GM12865 (cell line): Measurements from ENCODE around the gene PCDHA5.
"Not testable (repeated sequence)": the region's sequence is repeated elsewhere in the genome, so short reads cannot be mapped to it uniquely, and the experiment has no call there.

Experiments used
- DNase-seq: peaks from one replicate; pipeline ENCODE4 v3.0.0; 2010; ENCODE audit warnings: low read depth
- H3K4me3 ChIP-seq: 2 replicates; pipeline ENCODE4 v1.5.1; 2011; ENCODE audit warnings: mild to moderate bottlenecking, low read depth, low read length, control low read depth
- TF ChIP-seq, protein P1 (sequence below): IDR thresholded peaks from 2 replicates; pipeline ENCODE4 v1.5.1; 2011; ENCODE audit warnings: low read length, control low read depth, low read depth, inconsistent platforms; ENCODE audit not compliant: insufficient read depth; ENCODE audit errors: missing control alignments

The PCDHA5 gene

DNA sequence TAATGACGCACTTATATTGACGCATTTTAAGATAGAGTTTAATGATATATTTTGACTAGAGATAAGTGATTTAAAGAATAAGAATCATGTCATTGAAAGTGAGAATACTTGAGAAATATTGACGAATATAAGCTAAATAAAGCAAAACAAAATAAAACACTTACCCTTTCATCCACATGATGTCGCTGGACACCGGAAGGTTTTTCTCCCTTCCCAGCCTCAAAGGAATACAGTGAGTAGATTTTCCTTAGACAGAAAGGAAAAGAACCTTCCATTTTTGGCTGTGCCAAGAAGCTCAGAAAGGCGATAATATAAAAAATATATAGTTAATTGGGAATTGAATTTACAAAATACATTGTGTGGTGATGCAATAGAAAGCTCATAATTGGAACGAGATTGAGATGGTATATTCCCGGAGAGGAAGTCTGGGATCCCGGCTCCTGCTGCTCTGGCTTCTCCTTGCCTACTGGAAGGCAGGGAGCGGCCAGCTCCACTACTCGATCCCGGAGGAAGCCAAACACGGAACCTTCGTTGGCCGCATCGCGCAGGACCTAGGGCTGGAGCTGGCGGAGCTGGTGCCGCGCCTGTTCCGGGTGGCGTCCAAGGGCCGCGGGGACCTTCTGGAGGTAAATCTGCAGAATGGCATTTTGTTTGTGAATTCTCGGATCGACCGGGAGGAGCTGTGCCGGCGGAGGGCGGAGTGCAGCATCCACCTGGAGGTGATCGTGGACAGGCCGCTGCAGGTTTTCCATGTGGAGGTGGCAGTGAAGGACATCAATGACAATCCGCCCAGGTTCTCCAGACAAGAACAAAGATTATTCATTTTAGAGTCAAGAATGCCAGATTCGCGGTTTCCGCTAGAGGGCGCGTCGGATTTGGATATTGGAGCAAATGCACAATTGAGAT lies at the start of gene PCDHA5:
Gene PCDHA5 (plus strand): TSS at position 239 of the 906 bp plus-strand sequence.
- peak; percentile 10 for DNase-seq
- H3K4me3 ChIP-seq, result no peak within 1 kb of the TSS
- TF ChIP-seq, protein P1, sequence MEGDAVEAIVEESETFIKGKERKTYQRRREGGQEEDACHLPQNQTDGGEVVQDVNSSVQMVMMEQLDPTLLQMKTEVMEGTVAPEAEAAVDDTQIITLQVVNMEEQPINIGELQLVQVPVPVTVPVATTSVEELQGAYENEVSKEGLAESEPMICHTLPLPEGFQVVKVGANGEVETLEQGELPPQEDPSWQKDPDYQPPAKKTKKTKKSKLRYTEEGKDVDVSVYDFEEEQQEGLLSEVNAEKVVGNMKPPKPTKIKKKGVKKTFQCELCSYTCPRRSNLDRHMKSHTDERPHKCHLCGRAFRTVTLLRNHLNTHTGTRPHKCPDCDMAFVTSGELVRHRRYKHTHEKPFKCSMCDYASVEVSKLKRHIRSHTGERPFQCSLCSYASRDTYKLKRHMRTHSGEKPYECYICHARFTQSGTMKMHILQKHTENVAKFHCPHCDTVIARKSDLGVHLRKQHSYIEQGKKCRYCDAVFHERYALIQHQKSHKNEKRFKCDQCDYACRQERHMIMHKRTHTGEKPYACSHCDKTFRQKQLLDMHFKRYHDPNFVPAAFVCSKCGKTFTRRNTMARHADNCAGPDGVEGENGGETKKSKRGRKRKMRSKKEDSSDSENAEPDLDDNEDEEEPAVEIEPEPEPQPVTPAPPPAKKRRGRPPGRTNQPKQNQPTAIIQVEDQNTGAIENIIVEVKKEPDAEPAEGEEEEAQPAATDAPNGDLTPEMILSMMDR, result peak; percentile 37

DNA sequence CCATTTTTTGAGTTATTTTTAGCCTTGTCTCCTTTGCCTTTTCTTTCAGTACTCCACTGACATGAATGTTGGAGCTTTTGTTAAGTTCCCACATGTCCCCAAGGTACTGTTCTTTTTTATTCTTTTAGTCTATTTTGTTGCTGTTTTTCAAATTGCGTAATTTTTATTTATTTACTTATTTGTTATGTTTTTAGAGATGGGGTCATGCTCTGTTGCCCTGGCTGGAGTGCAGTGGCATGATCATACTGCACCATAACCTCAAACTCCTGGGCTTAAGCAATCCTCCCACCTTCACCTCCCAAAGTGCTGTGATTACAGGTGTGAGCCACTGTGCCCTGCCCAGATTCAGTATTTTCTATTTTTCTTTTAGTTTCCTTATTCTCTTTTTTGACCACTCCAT lies 40.9 kb upstream of the PCDHA5 start:
- TF ChIP-seq, protein P1, result no peak
- no peak overlapping the region for H3K4me3 ChIP-seq
- DNase-seq, result no peak

DNA sequence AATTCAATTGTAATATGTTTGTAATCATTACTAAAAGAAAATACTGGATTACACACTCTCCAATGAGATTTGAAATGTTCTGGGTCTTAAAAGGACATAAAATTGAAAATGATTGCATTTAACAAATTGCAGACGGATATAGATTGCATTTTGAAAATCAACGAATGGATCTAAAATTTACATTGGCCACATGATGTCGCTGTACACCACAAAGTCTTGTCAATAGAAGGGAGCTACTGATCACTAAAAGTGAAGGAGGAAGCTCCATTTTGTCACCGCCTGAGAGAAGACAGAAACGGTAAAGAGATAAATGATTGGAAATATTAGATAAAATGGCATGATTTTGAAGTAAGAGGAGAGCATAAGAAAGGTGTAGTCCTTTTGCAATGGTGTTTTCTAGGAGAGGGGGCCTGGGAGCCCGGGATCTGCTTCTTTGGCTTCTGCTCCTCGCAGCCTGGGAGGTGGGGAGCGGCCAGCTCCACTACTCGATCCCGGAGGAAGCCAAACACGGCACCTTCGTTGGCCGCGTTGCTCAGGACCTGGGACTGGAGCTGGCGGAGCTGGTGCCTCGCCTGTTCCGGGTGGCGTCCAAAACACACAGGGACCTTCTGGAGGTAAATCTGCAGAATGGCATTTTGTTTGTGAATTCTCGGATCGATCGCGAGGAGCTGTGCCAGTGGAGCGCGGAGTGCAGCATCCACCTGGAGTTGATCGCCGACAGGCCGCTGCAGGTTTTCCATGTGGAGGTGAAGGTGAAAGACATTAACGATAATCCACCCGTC lies 35.3 kb upstream of the PCDHA5 start, which contains the start of gene PCDHA1:
Gene PCDHA1 (plus strand): TSS at position 236 of the 782 bp plus-strand sequence.
- TF ChIP-seq, protein P1, result no peak
- no peak within 1 kb of the TSS for H3K4me3 ChIP-seq
- no peak for DNase-seq

DNA sequence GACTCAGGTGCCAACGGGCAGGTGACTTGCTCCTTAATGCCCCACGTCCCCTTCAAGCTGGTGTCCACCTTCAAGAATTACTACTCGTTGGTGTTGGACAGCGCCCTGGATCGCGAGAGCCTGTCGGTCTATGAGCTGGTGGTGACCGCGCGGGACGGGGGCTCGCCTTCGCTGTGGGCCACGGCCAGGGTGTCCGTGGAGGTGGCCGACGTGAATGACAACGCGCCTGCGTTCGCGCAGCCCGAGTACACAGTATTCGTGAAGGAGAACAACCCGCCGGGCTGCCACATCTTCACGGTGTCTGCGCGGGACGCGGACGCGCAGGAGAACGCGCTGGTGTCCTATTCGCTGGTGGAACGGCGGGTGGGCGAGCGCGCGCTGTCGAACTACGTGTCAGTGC lies 34.0 kb upstream of the PCDHA5 start:
- H3K4me3 ChIP-seq, DNase-seq: not testable (repeated sequence)

DNA sequence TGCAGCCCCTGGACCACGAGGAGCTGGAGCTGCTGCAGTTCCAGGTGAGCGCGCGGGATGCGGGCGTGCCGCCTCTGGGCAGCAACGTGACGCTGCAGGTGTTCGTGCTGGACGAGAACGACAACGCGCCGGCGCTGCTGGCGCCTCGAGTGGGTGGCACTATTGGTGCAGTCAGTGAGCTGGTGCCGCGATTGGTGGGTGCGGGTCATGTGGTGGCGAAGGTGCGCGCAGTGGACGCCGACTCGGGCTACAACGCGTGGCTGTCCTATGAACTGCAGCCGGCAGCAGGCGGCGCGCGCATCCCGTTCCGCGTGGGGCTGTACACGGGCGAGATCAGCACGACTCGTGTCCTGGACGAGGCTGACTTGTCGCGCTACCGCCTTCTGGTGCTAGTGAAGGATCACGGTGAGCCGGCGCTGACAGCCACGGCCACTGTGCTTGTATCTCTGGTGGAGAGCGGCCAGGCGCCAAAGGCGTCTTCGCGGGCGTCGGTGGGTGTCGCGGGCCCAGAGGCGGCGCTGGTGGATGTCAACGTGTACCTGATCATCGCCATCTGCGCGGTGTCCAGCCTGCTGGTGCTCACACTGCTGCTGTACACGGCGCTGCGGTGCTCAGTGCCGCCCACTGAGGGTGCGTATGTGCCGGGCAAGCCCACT lies 33.4 kb upstream of the PCDHA5 start:
- not testable (repeated sequence) for DNase-seq, H3K4me3 ChIP-seq

DNA sequence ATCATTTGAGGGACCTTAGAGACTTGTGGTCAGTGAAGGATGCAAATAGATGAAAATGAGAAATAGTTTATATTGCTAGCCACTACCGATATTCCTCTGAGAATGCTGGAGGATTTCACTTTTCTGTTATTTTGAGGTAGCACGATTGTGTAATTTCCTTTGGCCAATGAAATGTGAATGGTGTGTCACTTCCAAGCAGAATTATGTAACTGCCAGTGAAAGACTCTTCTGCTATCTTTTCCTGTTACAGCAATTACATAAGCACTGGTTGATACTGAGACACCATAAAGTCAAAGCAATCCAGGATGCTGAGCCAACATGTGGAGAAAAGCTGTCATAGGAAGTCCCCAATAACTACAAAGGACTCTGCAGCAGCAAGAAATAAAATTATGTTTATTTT lies 30.3 kb upstream of the PCDHA5 start:
- no peak overlapping the region for H3K4me3 ChIP-seq
- TF ChIP-seq, protein P1, result no peak
- DNase-seq, result no peak

DNA sequence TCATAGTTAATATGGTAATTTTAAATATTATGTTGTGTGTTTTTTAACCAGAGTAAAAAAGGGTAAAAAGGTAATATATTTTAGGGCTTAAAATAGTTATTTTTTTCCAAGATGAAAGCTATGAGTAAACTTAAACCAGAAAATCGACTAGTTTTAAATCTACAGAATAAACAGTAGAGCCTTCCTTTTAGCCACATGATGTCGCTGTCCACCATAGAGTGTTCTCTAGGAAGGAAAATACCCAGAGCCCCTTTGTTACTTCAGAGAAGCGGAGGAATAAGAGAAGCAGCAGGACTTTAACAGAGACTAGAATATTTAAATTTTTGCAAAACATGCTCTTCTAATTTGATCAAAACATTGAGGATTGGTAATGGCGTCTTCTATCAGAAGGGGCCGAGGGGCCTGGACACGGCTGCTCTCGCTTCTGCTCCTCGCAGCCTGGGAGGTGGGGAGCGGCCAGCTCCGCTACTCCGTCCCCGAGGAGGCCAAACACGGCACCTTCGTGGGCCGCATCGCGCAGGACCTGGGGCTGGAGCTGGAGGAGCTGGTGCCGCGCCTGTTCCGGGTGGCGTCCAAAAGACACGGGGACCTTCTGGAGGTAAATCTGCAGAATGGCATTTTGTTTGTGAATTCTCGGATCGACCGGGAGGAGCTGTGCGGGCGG lies 26.7 kb upstream of the PCDHA5 start, which contains the start of gene PCDHA2:
Gene PCDHA2 (plus strand): TSS at position 258 of the 664 bp plus-strand sequence.
- TF ChIP-seq, protein P1, result no peak
- H3K4me3 ChIP-seq, result no peak within 1 kb of the TSS
- no peak for DNase-seq
